T-cell (primary cell): ENCODE data around the gene CCNY. TPM values are rescaled to one million over a fixed set of nuclear protein-coding genes. Genes with fewer than 3 reads are reported as not detected.

Experiments
- ATAC-seq, 4 experiments: fragments of 200-7000 bp in 3 of 4; fragments of 150-1000 bp in 1 of 4; cut with Tn5 transposase; replicated peaks in 1 of 4; 1 replicate in 3 of 4; 2 replicates in 1 of 4; pipeline ENCODE4 v1.10.0; 2021; ENCODE audit warnings: moderate library complexity in 3 of 4, mild to moderate bottlenecking in 2 of 4, moderate number of reproducible peaks in 1 of 4
- CTCF ChIA-PET, 2 donors: fragments of 300-600 bp; sonication (Branson Sonifier 250); formaldehyde crosslinking; loops; one replicate each; lab custom pipeline; 2022; ENCODE audit warnings: antibody characterized with exemption in 2 of 2; lab: Charles Lee
- POLR2A ChIA-PET, 2 donors: fragments of 300-600 bp; sonication (Branson Sonifier 250); formaldehyde crosslinking; loops; one replicate each; lab custom pipeline; 2022; ENCODE audit warnings: antibody characterized with exemption in 2 of 2; lab: Charles Lee
- DNase-seq, 35 experiments: peaks; one replicate each; pipeline versions ENCODE4 v3.0.0 to v3.0.0-alpha.2; 2013 to 2023
- H3K27ac ChIP-seq: one replicate; pipeline ENCODE4 v1.5.1; 2013; ENCODE audit warnings: low read length
- H3K27me3 ChIP-seq, 2 experiments: replicated peaks in 1 of 2; 1 replicate in 1 of 2; 2 replicates in 1 of 2; pipeline versions ENCODE4 v1.6.1 to v1.7.0; 2013; ENCODE audit warnings: low read length in 1 of 2, mixed read lengths in 1 of 2; ENCODE audit not compliant: control insufficient read depth in 2 of 2, insufficient read depth in 2 of 2; ENCODE audit errors: extremely low read depth in 1 of 2
- H3K36me3 ChIP-seq, 2 donors: 1 replicate in 1 of 2; 2 replicates in 1 of 2; pipeline versions ENCODE4 v1.6.1 to v1.7.0; 2013; ENCODE audit warnings: low read length in 1 of 2; ENCODE audit not compliant: control insufficient read depth in 2 of 2, insufficient read depth in 1 of 2; ENCODE audit errors: extremely low read depth in 1 of 2
- H3K4me1 ChIP-seq, 2 experiments: 1 replicate in 1 of 2; 2 replicates in 1 of 2; pipeline versions ENCODE4 v1.6.1 to v1.7.0; 2013; ENCODE audit warnings: low read length in 2 of 2, mixed read lengths in 1 of 2; ENCODE audit not compliant: insufficient read depth in 2 of 2, control insufficient read depth in 1 of 2; ENCODE audit errors: extremely low read depth in 1 of 2
- H3K4me3 ChIP-seq, 2 donors: 1 replicate in 1 of 2; 2 replicates in 1 of 2; pipeline versions ENCODE4 v1.5.1 to v1.7.0; 2013; ENCODE audit warnings: mild to moderate bottlenecking in 2 of 2, low read length in 1 of 2, moderate library complexity in 1 of 2; ENCODE audit not compliant: control insufficient read depth in 1 of 2; ENCODE audit errors: extremely low read depth in 1 of 2
- H3K9me3 ChIP-seq: 2 replicates; pipeline ENCODE4 v1.7.0; 2013
- H3K27ac Mint-ChIP-seq, 2 donors: one replicate each; pipeline ENCODE4 v1.8.0; 2020 to 2021; ENCODE audit warnings: mild to moderate bottlenecking in 2 of 2, mixed read lengths in 2 of 2
- H3K27me3 Mint-ChIP-seq, 2 donors: one replicate each; pipeline ENCODE4 v1.8.0; 2021 to 2022; ENCODE audit warnings: mixed read lengths in 2 of 2
- H3K36me3 Mint-ChIP-seq: one replicate; pipeline ENCODE4 v1.8.0; 2021; ENCODE audit warnings: mixed read lengths
- H3K4me1 Mint-ChIP-seq, 3 donors: one replicate each; pipeline ENCODE4 v1.8.0; 2020 to 2022; ENCODE audit warnings: mixed read lengths in 3 of 3, mild to moderate bottlenecking in 1 of 3
- H3K4me3 Mint-ChIP-seq, 3 donors: one replicate each; pipeline ENCODE4 v1.8.0; 2020 to 2022; ENCODE audit warnings: mild to moderate bottlenecking in 3 of 3, mixed read lengths in 3 of 3, moderate library complexity in 3 of 3
- H3K9me3 Mint-ChIP-seq, 3 donors: one replicate each; pipeline ENCODE4 v1.8.0; 2020 to 2022; ENCODE audit warnings: mixed read lengths in 3 of 3
- WGBS: methylation state at CpG from one replicate; pipeline ENCODE4 v1.1.5; 2013; ENCODE audit warnings: missing lambda C conversion rate; ENCODE audit not compliant: insufficient coverage; 5-methylcytosine and 5-hydroxymethylcytosine counted together
- total RNA-seq, 35 experiments: library from RNA in 6 of 35; stranded (reverse) in 6 of 35; fragments of 120-200 nt in 1 of 35; gene quantifications; one replicate each; pipeline versions ENCODE4 v1.2.1 to v1.2.4 and lab custom pipeline; 2013 to 2026

Gene CCNY
- total RNA-seq, 5 donors from 2014 or later (not counting 1 experiment from before 2014, with no cell fraction given), result 62.5 to 75.2 (median 62.8) TPM

DNA sequence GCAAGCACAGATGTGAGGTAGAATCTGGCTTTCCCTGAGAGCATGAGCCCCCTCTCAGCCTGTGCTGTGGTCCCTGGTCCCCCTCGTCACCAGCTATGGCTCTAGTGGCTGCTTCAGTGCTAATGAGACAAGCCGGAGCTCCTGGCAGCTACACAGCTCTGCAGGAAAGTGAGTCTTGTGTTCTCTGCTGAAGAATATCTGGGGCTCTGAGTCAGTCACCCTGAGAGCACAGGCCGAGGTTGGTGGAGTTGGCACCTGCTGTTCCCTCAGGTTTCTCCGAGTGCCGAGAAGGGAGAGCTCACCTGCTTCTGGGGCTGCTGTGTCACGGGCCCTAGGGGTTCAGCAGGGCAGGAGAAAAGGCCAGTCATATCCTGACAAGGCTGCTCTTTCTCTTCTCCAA lies 231.6 kb downstream of the CCNY start:
- H3K36me3 Mint-ChIP-seq, result peaks cover 52% of the 10 kb centered on the region

DNA sequence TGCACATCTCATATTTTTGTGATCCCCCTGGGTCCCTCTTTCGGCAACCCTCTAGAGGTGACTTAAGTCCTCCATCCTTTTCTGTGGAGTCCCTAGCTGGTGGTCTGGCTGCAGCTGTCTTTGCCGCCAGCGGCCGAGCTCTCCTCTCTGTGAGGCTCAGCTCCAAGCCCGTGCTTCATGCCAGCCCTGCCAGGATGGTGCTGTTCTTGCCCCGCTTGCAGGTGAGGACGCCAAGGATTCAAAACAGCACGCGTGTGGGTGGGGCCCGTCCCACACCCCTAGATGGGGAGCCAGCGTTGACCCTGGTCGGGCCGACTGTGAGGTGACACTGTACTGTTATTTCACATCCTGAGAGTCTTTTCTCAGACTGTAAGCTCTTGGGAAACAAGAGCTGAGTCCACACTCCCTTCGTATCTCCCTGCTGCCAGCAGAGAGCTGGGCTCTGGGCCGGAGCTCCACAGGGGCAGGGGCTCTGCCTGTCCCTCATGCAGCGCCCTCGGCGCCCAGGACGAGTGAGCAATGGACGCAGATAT lies 232.2 kb downstream of the CCNY start:
- no peak for DNase-seq
- ChIA-PET POLR2A (no interaction called here), CTCF (no interaction called here)
- peaks cover 52% of the 10 kb centered on the region for H3K36me3 Mint-ChIP-seq
- Histone ChIP-seq H3K27ac (no peak overlapping the region), H3K9me3 (no peaks in the 10 kb centered on the region), H3K4me3 (no peak overlapping the region), H3K27me3 (no peaks in the 10 kb centered on the region), H3K4me1 (no peaks in the 10 kb centered on the region), H3K36me3 (peaks cover 11 to 43% of the 10 kb centered on the region in 2 donors)
- no peak overlapping the region for H3K4me3 Mint-ChIP-seq
- H3K27me3 Mint-ChIP-seq, result no peaks in the 10 kb centered on the region
- no peak for ATAC-seq
- peaks cover 0 to 2% (median under 1%) of the 10 kb centered on the region in 3 donors for H3K4me1 Mint-ChIP-seq
- WGBS, result 94% methylated on average over 19 of the region's 20 CpGs
- no peaks in the 10 kb centered on the region for H3K9me3 Mint-ChIP-seq
- H3K27ac Mint-ChIP-seq, result no peak overlapping the region

More for the DNA sequence above, 231.6 kb downstream of the CCNY start:
- Mint-ChIP-seq H3K4me3 (no peak overlapping the region), H3K27me3 (no peaks in the 10 kb centered on the region), H3K4me1 (peaks cover 0 to 4% (median 3%) of the 10 kb centered on the region in 3 donors), H3K9me3 (no peaks in the 10 kb centered on the region), H3K27ac (no peak overlapping the region)
- CTCF ChIA-PET, result no interaction called here
- no peaks in the 10 kb centered on the region for H3K4me1 ChIP-seq
- ATAC-seq, result no peak
- H3K36me3 ChIP-seq, result peaks cover 11 to 43% of the 10 kb centered on the region in 2 donors
- 100% methylated on average over 5 of the region's 6 CpGs for WGBS
- no peak for DNase-seq
- H3K27ac ChIP-seq, result no peak overlapping the region
- POLR2A ChIA-PET, result no interaction called here
- no peak overlapping the region for H3K4me3 ChIP-seq
- H3K9me3 ChIP-seq, result no peaks in the 10 kb centered on the region
- no peaks in the 10 kb centered on the region for H3K27me3 ChIP-seq

DNA sequence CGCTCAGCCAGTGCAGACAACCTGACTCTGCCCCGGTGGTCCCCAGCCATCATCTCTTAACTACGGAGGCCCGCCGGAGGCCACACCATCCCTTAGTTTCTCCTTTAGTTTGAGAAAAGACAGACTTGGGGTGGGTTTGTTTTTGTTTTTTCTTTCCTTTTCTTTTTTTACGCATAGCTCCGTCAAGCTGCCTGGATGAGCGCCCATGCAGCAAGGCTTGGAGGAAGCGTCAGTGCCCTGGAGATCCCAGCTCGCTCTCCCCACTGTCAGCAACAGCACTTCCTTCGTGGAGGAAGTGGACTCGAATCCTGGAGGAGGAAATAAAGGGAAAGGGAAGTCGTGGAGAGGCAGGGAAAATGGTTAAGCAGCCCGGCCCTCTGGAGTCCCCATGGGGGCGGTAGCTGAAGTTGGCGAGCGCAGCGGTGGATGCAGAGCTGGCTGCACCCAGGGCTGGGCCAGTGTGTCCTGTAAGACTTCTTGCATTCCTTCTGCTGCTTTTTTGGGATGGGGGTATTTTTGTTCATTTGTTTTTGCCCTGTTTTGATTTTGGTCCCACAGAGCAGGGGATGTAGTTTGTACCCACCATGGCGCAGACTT lies 232.9 kb downstream of the CCNY start:
- Mint-ChIP-seq H3K36me3 (peaks cover 59% of the 10 kb centered on the region), H3K9me3 (no peaks in the 10 kb centered on the region), H3K27me3 (no peaks in the 10 kb centered on the region), H3K4me3 (no peak overlapping the region), H3K4me1 (peaks cover 0 to 5% (median 1%) of the 10 kb centered on the region in 3 donors), H3K27ac (no peak overlapping the region)
- Histone ChIP-seq H3K4me1 (no peaks in the 10 kb centered on the region), H3K9me3 (no peaks in the 10 kb centered on the region), H3K27me3 (no peaks in the 10 kb centered on the region), H3K27ac (no peak overlapping the region), H3K36me3 (peaks cover 11 to 43% of the 10 kb centered on the region in 2 donors), H3K4me3 (no peak overlapping the region)
- CTCF ChIA-PET, result no interaction called here
- DNase-seq (no peak), ATAC-seq (no peak)
- 92% methylated on average over 11 of the region's 19 CpGs for WGBS
- POLR2A ChIA-PET, result no interaction called here

DNA sequence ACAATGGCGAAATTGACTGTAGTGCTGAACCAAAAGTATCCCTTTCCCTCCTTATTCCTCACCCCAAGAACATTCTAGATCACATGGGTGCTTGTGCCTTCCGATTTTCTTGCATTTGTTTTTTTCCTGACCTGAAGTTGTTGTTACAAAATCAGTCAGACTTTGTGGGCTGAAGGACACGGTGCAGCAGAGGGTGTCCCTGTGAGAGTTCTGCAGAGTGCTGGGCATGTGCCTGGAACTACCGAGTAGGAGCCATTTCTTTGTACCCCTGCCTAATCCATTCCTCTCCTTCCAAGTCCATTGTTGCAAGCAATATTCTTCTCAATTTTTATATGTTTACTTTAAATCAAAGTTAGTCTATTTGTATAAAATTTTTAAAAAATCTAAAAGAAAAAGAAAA lies 233.5 kb downstream of the CCNY start:
- no peak for DNase-seq
- WGBS, result 80% methylated on average over 1 of the region's 4 CpGs
- no peak for ATAC-seq
- Histone ChIP-seq H3K27ac (no peak overlapping the region), H3K27me3 (no peaks in the 10 kb centered on the region), H3K4me1 (no peaks in the 10 kb centered on the region), H3K4me3 (no peak overlapping the region), H3K9me3 (no peaks in the 10 kb centered on the region), H3K36me3 (peaks cover 11 to 43% of the 10 kb centered on the region in 2 donors)
- ChIA-PET POLR2A (no interaction called here), CTCF (no interaction called here)
- no peak overlapping the region for H3K4me3 Mint-ChIP-seq
- H3K27ac Mint-ChIP-seq, result no peak overlapping the region
- peaks cover 65% of the 10 kb centered on the region for H3K36me3 Mint-ChIP-seq
- no peaks in the 10 kb centered on the region for H3K9me3 Mint-ChIP-seq
- peaks cover 0 to 5% (median 0%) of the 10 kb centered on the region in 3 donors for H3K4me1 Mint-ChIP-seq
- H3K27me3 Mint-ChIP-seq, result no peaks in the 10 kb centered on the region

DNA sequence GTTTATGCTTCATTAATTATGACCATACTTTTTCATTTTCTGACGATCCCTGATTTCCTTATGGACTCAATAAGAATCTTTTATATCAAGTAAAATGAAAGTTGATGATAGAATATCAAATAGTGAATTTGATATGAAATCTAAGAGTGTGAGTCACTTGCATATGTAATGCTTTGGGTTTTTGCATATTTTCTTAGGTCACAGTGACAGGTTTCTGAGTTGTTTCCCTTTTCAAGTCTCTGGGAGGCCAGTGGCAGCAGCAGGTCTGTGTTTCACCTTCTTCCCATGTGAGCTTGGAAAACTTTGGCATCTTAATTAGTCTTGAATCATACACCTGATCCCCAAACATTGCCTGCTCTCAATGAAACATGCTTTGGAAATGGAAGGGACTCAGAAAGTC lies 234.1 kb downstream of the CCNY start:
- Mint-ChIP-seq H3K36me3 (peaks cover 68% of the 10 kb centered on the region), H3K4me3 (no peak overlapping the region), H3K9me3 (peaks cover 0 to 3% (median 0%) of the 10 kb centered on the region in 3 donors), H3K27ac (no peak overlapping the region), H3K4me1 (peaks cover 0 to 5% (median 0%) of the 10 kb centered on the region in 3 donors), H3K27me3 (no peaks in the 10 kb centered on the region)
- ATAC-seq (no peak), DNase-seq (no peak)
- no peaks in the 10 kb centered on the region for H3K27me3 ChIP-seq
- no peaks in the 10 kb centered on the region for H3K9me3 ChIP-seq
- no peak overlapping the region for H3K27ac ChIP-seq
- H3K36me3 ChIP-seq, result peaks cover 11 to 47% of the 10 kb centered on the region in 2 donors
- no peaks in the 10 kb centered on the region for H3K4me1 ChIP-seq
- no CpG with 5 or more reads among the region's 1 CpG for WGBS
- no peak overlapping the region for H3K4me3 ChIP-seq
- ChIA-PET POLR2A (no interaction called here), CTCF (no interaction called here)

DNA sequence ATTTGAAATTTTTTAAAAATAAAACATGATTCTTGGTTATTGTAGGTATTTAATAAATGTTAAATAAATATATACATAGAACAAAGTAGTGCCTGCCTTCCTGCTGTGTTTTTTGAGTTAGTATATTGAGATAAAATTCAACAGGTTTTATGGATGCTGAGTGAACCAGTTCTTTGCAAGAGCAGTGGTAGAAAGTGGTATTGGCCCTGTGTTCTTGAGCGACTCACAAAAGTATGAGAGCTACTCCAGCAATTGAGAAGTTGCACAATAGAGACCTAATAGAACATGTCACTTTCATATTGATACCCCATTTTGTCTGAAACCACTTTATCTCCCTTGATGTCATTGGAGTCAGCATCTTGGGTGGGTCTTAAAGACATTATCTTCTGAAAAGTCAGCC lies 236.3 kb downstream of the CCNY start:
- H3K4me3 Mint-ChIP-seq, result no peak overlapping the region
- Histone ChIP-seq H3K9me3 (no peaks in the 10 kb centered on the region), H3K27ac (no peak overlapping the region), H3K4me1 (peaks cover 0 to 3% of the 10 kb centered on the region in 2 experiments), H3K27me3 (no peaks in the 10 kb centered on the region), H3K36me3 (peaks cover 14 to 32% of the 10 kb centered on the region in 2 donors), H3K4me3 (no peak overlapping the region)
- peaks cover 57% of the 10 kb centered on the region for H3K36me3 Mint-ChIP-seq
- H3K4me1 Mint-ChIP-seq, result peaks cover 0 to 5% (median 0%) of the 10 kb centered on the region in 3 donors
- H3K9me3 Mint-ChIP-seq, result peaks cover 0 to 4% (median 4%) of the 10 kb centered on the region in 3 donors
- H3K27me3 Mint-ChIP-seq, result no peaks in the 10 kb centered on the region
- ChIA-PET POLR2A (no interaction called here), CTCF (no interaction called here)
- no peak for DNase-seq
- WGBS, result no CpG with 5 or more reads among the region's 1 CpG
- no peak for ATAC-seq
- no peak overlapping the region for H3K27ac Mint-ChIP-seq
